Neural crest cell (in vitro differentiated cells): ENCODE results near the gene LTB. TPM values are rescaled to one million over a fixed set of nuclear protein-coding genes. Genes with fewer than 3 reads are reported as not detected.

Experiments used
- DNase-seq: peaks from one replicate; pipeline ENCODE4 v3.0.0; 2021; ENCODE audit warnings: low read depth, mixed read lengths, low spot score
- H3K27ac Mint-ChIP-seq: one replicate; pipeline ENCODE4 v1.8.0; 2021; ENCODE audit warnings: mild to moderate bottlenecking, mixed read lengths; ENCODE audit not compliant: unreplicated experiment
- H3K27me3 Mint-ChIP-seq: 2 replicates; pipeline ENCODE4 v1.8.0; 2021; ENCODE audit warnings: low read depth, mild to moderate bottlenecking, mixed read lengths
- H3K36me3 Mint-ChIP-seq: 2 replicates; pipeline ENCODE4 v1.8.0; 2021; ENCODE audit warnings: low read depth, mild to moderate bottlenecking, mixed read lengths
- H3K4me1 Mint-ChIP-seq: 2 replicates; pipeline ENCODE4 v1.8.0; 2021; ENCODE audit warnings: mixed read lengths
- H3K4me3 Mint-ChIP-seq: one replicate; pipeline ENCODE4 v1.8.0; 2021; ENCODE audit warnings: mild to moderate bottlenecking, mixed read lengths
- H3K9me3 Mint-ChIP-seq: 2 replicates; pipeline ENCODE4 v1.8.0; 2021; ENCODE audit warnings: mixed read lengths
- CTCF ChIP-seq: fragments of 200-600 bp; sonication (generic); conservative IDR thresholded peaks from 2 replicates; pipeline ENCODE4 v1.5.0; 2021; ENCODE audit warnings: antibody characterized with exemption, mild to moderate bottlenecking
- total RNA-seq: library from RNA; stranded (reverse); gene quantifications from 2 replicates; pipeline ENCODE4 v1.2.1, GENCODE V29; 2021

Gene LTB
- total RNA-seq, 1 donor from 2014 or later: not detected

- Mint-ChIP-seq H3K36me3 (peaks cover 52% of the 10 kb centered on the region), H3K4me1 (peaks cover 61% of the 10 kb centered on the region), H3K4me3 (peak overlapping the region; percentile 100), H3K27me3 (no peaks in the 10 kb centered on the region), H3K27ac (no peak overlapping the region), H3K9me3 (no peaks in the 10 kb centered on the region)
- TF ChIP-seq CTCF: no peak
- DNase-seq: no peak
These were observed 43.3 kb downstream of the LTB start for GRCh38 chr6:31538805-31539400.

DNA sequence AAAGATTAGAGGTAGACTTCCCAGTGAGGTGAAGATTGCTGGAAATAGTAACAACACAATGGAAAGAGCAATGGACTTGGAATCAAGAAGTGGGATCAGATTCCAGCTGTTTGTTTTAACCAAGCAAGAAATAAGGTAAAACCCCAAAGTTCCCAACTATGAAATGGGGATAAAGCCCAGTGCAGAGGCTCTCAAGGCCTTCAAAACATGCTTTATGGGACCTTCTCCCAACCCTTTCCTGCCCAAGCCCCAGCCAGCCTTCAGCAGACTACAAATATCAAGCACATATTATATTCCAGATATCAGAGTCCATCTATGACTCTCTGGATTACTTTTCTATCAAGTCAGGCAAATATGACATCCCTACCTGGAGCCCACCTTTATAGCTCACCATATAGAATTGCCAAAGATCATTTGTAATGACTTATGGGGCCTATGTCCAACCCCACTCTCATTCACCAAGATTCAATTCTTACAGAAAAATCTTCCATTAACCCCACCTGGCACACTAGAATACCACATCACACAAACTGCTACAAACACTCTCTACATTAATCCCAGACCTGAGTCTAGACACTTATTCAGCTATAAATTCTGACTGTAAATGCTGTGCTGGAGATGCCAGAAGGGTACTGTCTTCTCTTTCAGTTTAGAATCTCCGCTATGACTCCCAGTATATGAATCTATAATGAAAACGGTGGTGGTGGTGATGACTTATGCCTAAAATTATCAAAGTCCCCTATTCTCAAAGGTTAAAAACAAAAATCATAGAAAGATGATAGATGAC lies 46.5 kb downstream of the LTB start:
- H3K4me3 Mint-ChIP-seq: peak overlapping the region; percentile 65
- peaks cover 61% of the 10 kb centered on the region for H3K36me3 Mint-ChIP-seq
- no peak for DNase-seq
- H3K9me3 Mint-ChIP-seq: no peaks in the 10 kb centered on the region
- H3K27ac Mint-ChIP-seq: no peak overlapping the region
- H3K27me3 Mint-ChIP-seq: no peaks in the 10 kb centered on the region
- TF ChIP-seq CTCF: no peak
- H3K4me1 Mint-ChIP-seq: peaks cover 55% of the 10 kb centered on the region

DNA sequence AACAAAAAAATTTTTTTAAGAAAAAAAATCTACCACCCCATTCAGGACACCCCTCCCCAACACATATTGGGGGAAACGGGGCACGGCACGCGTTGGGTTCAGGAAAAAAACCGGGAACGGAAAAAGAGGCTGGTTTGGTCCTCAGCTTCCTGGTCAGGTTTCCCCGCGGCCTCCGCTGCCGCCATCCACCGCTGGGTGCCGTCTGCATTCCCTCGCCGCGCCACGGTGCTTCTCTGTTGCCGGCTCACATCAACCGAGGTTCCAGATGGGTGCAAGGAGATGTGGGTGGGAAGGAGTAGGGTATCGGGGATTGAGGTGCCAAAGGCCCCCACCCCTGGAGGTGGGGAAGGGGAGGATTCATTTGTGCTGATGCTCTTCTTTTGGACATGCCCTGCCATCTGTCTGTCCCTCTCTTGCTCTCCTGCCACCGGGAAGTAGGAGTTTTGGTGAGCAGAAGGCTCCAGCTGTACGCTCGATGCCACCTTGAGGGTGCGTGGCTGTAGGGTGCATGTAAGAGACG lies 47.6 kb downstream of the LTB start:
- peaks cover 45% of the 10 kb centered on the region for H3K4me1 Mint-ChIP-seq
- peak overlapping the region; percentile 65 for H3K4me3 Mint-ChIP-seq
- no peak overlapping the region for H3K27ac Mint-ChIP-seq
- TF ChIP-seq CTCF: no peak
- DNase-seq: no peak
- H3K27me3 Mint-ChIP-seq: no peaks in the 10 kb centered on the region
- no peaks in the 10 kb centered on the region for H3K9me3 Mint-ChIP-seq
- H3K36me3 Mint-ChIP-seq: peaks cover 58% of the 10 kb centered on the region

GRCh38 chr6:31534011-31534410 lies 48.2 kb downstream of the LTB start:
- Mint-ChIP-seq H3K27ac (no peak overlapping the region), H3K9me3 (no peaks in the 10 kb centered on the region), H3K4me3 (peak overlapping the region; percentile 62), H3K36me3 (peaks cover 53% of the 10 kb centered on the region), H3K27me3 (no peaks in the 10 kb centered on the region), H3K4me1 (peaks cover 39% of the 10 kb centered on the region)
- DNase-seq: no peak
- TF ChIP-seq CTCF: no peak

GRCh38 chr6:31533455-31533841 lies 48.8 kb downstream of the LTB start:
- no peak for TF ChIP-seq CTCF
- Mint-ChIP-seq H3K4me3 (peak overlapping the region; percentile 22), H3K27ac (no peak overlapping the region), H3K9me3 (no peaks in the 10 kb centered on the region), H3K4me1 (peaks cover 35% of the 10 kb centered on the region), H3K36me3 (peaks cover 49% of the 10 kb centered on the region), H3K27me3 (peaks cover 2% of the 10 kb centered on the region)
- no peak for DNase-seq
